ENCODE measurements around the gene MYCN. TPM values are rescaled to one million over a fixed set of nuclear protein-coding genes. Genes with fewer than 3 reads are reported as not detected.

The MYCN gene
- total RNA-seq, 2 donors from 2014 or later: 0.21 to 0.81 TPM

GRCh38 chr2:15940661-15941480 lies 521 bp downstream of the MYCN start:
- H3K9me3 ChIP-seq: no peaks in the 10 kb centered on the region
- no peak overlapping the region for H3K27ac ChIP-seq
- H3K36me3 ChIP-seq: no peaks in the 10 kb centered on the region
- peaks cover 7% of the 10 kb centered on the region for H3K27me3 ChIP-seq (replicated peaks; ENCODE audit: insufficient read depth)
- no peak for DNase-seq (ENCODE audit: low spot score)
- ATAC-seq (ENCODE audit: insufficient number of reproducible peaks, low FRiP score, low read depth): no peak
- peaks cover 14 to 30% of the 10 kb centered on the region in 2 donors for H3K4me1 ChIP-seq (ENCODE audit: control insufficient read depth in 1 of 2, low read depth in 2 of 2)
- peak overlapping the region; percentile 72 for H3K4me3 ChIP-seq
- TF ChIP-seq, protein P1, sequence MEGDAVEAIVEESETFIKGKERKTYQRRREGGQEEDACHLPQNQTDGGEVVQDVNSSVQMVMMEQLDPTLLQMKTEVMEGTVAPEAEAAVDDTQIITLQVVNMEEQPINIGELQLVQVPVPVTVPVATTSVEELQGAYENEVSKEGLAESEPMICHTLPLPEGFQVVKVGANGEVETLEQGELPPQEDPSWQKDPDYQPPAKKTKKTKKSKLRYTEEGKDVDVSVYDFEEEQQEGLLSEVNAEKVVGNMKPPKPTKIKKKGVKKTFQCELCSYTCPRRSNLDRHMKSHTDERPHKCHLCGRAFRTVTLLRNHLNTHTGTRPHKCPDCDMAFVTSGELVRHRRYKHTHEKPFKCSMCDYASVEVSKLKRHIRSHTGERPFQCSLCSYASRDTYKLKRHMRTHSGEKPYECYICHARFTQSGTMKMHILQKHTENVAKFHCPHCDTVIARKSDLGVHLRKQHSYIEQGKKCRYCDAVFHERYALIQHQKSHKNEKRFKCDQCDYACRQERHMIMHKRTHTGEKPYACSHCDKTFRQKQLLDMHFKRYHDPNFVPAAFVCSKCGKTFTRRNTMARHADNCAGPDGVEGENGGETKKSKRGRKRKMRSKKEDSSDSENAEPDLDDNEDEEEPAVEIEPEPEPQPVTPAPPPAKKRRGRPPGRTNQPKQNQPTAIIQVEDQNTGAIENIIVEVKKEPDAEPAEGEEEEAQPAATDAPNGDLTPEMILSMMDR (IDR thresholded peaks at IDR 0.05): no peak

DNA sequence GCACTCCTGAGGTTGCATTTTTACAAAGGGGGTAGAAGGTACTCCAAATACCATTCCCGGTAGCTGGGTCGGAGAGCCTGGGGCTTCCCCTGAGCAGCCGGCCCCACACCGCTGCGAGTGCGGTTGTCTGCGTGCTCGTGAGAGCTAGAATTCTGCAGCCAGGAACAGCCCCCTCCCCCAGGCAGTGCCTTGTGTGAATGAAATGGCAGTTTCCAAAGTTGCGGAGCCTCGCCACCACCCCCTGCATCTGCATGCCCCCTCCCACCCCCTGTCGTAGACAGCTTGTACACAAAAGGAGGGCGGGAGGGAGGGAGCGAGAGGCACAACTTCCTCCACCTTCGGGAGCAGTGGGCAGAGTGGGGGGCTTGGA lies 1.1 kb downstream of the MYCN start:
- TF ChIP-seq, protein P1 (IDR thresholded peaks at IDR 0.05): no peak
- Histone ChIP-seq H3K27ac (no peak overlapping the region), H3K9me3 (no peaks in the 10 kb centered on the region), H3K4me3 (peak overlapping the region; percentile 72), H3K36me3 (no peaks in the 10 kb centered on the region), H3K27me3 (replicated peaks; ENCODE audit: insufficient read depth) (peaks cover 7% of the 10 kb centered on the region), H3K4me1 (ENCODE audit: control insufficient read depth in 1 of 2, low read depth in 2 of 2) (peaks cover 14 to 30% of the 10 kb centered on the region in 2 donors)
- no peak for ATAC-seq (ENCODE audit: insufficient number of reproducible peaks, low FRiP score, low read depth)
- no peak for DNase-seq (ENCODE audit: low spot score)

GRCh38 chr2:15941871-15942710 lies 1.7 kb downstream of the MYCN start:
- no peak overlapping the region for H3K27ac ChIP-seq
- DNase-seq (ENCODE audit: low spot score): no peak
- TF ChIP-seq, protein P1 (IDR thresholded peaks at IDR 0.05): no peak
- no peaks in the 10 kb centered on the region for H3K36me3 ChIP-seq
- H3K27me3 ChIP-seq (replicated peaks; ENCODE audit: insufficient read depth): peaks cover 11% of the 10 kb centered on the region
- peaks cover 14 to 30% of the 10 kb centered on the region in 2 donors for H3K4me1 ChIP-seq (ENCODE audit: control insufficient read depth in 1 of 2, low read depth in 2 of 2)
- H3K4me3 ChIP-seq: peak overlapping the region; percentile 72
- ATAC-seq (ENCODE audit: insufficient number of reproducible peaks, low FRiP score, low read depth): no peak
- H3K9me3 ChIP-seq: no peaks in the 10 kb centered on the region

DNA sequence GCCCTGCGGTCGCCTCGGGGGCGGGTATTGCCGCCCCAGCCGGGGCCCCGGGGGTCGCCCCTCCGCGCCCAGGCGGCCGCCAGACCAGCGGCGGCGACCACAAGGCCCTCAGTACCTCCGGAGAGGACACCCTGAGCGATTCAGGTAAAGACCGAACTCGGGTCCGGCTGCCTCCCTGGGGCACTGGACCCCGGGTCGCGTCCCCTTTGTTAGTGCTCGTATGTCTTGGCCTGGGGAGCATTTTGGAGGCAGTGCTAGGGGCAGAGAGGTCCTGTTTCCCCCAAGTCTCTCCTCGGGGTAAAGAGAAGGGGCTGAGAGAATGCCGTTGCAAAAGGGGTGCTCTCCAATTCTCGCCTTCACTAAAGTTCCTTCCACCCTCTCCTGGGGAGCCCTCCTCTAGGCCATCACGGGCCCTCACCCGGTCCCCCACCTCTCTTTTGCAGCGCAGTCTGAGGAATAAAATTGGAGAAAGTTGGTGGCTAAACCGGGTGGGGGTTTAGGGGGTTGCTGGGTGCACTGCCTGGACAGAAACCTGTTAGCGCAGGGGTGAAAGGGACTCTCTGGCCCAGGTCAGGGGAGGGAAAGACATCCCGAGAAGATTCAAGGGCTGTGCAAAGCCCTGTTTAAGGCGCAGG lies 2.5 kb downstream of the MYCN start:
- no peaks in the 10 kb centered on the region for H3K9me3 ChIP-seq
- TF ChIP-seq, protein P1 (IDR thresholded peaks at IDR 0.05): no peak
- peaks cover 14 to 30% of the 10 kb centered on the region in 2 donors for H3K4me1 ChIP-seq (ENCODE audit: control insufficient read depth in 1 of 2, low read depth in 2 of 2)
- DNase-seq (ENCODE audit: low spot score) (no peak), ATAC-seq (ENCODE audit: insufficient number of reproducible peaks, low FRiP score, low read depth) (no peak)
- no peak overlapping the region for H3K27ac ChIP-seq
- peaks cover 11% of the 10 kb centered on the region for H3K27me3 ChIP-seq (replicated peaks; ENCODE audit: insufficient read depth)
- H3K4me3 ChIP-seq: peak overlapping the region; percentile 45
- no peaks in the 10 kb centered on the region for H3K36me3 ChIP-seq
